ENCODE measurements around the gene FOXO3.

FOXO3 gene

DNA sequence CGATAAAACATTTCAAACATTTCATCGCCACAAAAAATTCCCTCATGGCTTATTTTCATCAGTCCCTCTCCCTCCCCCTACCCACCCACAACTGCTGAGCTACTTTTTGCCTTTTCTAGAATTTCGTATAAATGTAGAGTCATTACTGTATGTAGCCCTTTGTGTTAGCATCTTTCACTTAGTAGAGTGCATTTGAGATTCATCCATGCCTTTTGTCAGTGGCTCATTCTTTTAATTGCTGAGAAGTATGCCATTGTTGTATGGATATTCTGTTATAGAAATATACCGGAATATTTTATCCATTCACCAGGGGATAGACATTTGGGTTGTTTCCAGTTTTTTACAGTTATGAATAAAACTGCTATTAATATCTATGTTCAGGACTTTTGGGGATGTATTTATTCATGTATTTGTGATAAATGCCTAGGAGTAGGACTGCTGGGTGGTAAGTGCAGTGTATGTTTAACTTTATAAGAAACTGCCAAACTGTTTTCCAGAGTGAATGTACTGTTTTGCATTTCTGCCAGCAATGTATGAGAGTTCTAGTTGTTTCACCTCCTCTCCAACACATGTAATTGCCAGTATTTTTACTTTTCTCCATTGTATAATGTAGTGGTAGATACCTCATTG is 50.4 kb downstream of the FOXO3 start:
- TF ChIP-seq GATA3 (IDR thresholded peaks at IDR 0.05; ENCODE audit: low read depth, low read length) = no peak
- TF ChIP-seq GATA2 (IDR thresholded peaks at IDR 0.05; ENCODE audit: low read depth, low read length) = no peak

GRCh38 chr6:108612852-108613251 is 52.1 kb downstream of the FOXO3 start:
- TF ChIP-seq GATA2 (IDR thresholded peaks at IDR 0.05; ENCODE audit: low read depth, low read length) (no peak), GATA3 (IDR thresholded peaks at IDR 0.05; ENCODE audit: low read depth, low read length) (no peak)

DNA sequence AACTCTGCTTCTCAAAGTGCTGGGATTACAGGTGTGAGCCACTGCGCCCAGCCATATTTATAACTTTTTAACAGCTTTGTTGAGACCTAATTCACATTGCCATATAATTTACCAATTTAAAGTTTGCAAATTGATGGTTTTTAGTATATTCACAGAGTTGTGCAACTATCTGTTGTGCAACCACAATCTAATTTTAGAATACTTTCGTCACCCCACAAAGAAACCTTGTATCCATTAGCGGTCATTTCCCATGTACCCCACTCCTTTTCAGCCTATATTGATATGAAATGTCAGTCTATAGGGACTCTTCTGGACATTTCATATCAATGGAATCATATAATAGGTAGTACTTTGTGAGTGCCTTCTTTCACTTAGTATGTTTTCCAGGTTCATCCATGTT is 55.8 kb downstream of the FOXO3 start:
- no peak for TF ChIP-seq GATA2 (IDR thresholded peaks at IDR 0.05; ENCODE audit: low read depth, low read length)

GRCh38 chr6:108616973-108617372 is 56.3 kb downstream of the FOXO3 start:
- TF ChIP-seq GATA3 (IDR thresholded peaks at IDR 0.05; ENCODE audit: low read depth, low read length) (no peak), GATA2 (IDR thresholded peaks at IDR 0.05; ENCODE audit: low read depth, low read length) (no peak)

GRCh38 chr6:108618623-108619152 is 58.0 kb downstream of the FOXO3 start:
- TF ChIP-seq GATA2 (IDR thresholded peaks at IDR 0.05; ENCODE audit: low read depth, low read length) (no peak), GATA3 (IDR thresholded peaks at IDR 0.05; ENCODE audit: low read depth, low read length) (no peak)

DNA sequence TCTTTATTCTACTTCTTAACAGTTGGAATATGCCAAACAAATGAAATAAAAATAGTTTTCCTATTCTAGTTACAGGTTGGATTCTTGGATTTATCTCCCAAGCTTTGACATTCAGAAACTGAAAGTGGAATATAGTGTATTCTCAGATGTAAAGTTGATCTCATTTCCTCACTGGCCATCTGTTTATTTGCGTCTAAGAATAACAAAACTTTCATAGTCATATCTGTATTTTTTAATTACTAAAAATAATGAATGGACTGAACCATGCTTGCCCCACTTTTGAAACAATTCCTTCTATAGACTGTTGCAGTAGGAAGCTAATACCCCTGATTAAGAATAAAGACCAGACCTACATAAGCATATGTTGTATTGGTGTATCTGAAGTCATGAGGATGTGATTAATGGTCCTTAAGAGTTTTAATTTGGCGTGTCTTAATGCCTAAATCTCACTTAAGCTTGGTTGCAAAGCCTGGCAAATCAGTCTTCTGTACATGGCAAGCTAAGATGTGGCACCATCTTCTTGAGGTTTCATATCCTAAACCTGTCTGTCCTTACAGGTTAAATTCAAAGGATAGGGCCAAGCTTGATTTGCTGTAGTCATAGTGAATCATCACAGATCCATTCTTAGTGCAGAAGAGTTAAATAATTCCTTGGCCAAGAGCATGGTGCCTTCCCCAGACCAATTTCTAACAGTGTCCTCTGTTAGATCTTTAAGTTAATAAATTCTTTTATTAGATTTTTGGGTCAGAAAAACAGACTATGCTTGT is 58.9 kb downstream of the FOXO3 start:
- TF ChIP-seq GATA2 (IDR thresholded peaks at IDR 0.05; ENCODE audit: low read depth, low read length) = no peak
- TF ChIP-seq GATA3 (IDR thresholded peaks at IDR 0.05; ENCODE audit: low read depth, low read length) = no peak

- TF ChIP-seq GATA2 (IDR thresholded peaks at IDR 0.05; ENCODE audit: low read depth, low read length) (no peak), GATA3 (IDR thresholded peaks at IDR 0.05; ENCODE audit: low read depth, low read length) (no peak)
Measured at GRCh38 chr6:108621117-108621516, 60.4 kb downstream of the FOXO3 start.

DNA sequence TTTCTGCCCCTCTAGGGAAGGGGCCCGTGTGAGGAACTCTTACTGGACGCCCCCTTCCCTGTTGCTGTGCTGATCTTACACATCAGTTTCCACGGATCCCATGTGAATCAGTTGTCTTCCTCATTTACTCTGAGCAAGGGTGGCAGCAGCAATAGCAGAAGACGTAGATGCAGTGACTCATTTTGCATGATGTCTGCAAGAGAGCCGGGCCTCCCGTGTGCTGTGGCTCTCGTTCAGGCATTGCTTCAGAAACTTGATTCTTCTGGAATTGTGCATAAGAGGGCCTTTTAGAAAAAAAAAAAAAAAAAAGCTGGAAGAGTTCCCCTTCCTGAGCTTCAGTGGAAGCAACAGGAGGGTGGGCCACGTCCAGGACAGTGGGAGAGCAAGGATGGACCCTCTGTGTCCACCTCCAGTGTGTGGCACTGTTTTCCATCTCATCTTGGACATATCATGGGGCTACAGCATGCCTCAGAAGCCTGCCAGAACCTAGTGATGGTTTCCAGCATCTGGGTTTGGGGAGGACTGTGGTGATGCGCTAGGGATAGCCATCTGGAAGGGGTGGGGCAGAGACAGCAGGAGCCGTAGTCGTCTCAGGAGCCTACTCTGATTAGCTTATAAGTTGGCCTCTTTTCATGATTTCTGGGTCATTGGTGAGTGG is 62.1 kb downstream of the FOXO3 start:
- TF ChIP-seq GATA3 (IDR thresholded peaks at IDR 0.05; ENCODE audit: low read depth, low read length) (no peak), GATA2 (IDR thresholded peaks at IDR 0.05; ENCODE audit: low read depth, low read length) (no peak)

- TF ChIP-seq GATA2 (IDR thresholded peaks at IDR 0.05; ENCODE audit: low read depth, low read length) = no peak
- TF ChIP-seq GATA3 (IDR thresholded peaks at IDR 0.05; ENCODE audit: low read depth, low read length) = no peak
Measured at GRCh38 chr6:108623995-108624394, 63.3 kb downstream of the FOXO3 start.

- TF ChIP-seq GATA3 (IDR thresholded peaks at IDR 0.05; ENCODE audit: low read depth, low read length) (no peak), GATA2 (IDR thresholded peaks at IDR 0.05; ENCODE audit: low read depth, low read length) (no peak)
Measured at GRCh38 chr6:108625581-108625980, 64.9 kb downstream of the FOXO3 start.

DNA sequence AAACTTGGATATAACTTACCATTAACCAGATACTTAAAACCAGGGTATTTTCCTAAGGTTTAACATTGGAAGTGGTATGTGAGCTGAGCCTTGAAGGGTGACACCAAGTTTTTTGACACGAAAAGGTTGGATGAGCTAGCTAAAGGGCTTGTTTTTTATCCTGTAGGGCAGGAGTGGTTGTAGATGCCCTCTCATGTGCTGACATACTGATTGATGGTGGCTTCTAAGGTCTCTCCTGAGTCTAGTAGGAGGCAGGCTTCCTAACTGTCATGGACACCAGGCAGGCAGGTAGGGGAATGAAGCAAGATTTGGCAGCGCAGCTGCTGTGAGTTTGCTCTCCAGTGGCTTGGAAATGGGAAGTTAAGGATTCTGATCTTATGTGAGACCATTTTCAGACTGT is 66.1 kb downstream of the FOXO3 start:
- TF ChIP-seq GATA3 (IDR thresholded peaks at IDR 0.05; ENCODE audit: low read depth, low read length) (no peak), GATA2 (IDR thresholded peaks at IDR 0.05; ENCODE audit: low read depth, low read length) (no peak)

DNA sequence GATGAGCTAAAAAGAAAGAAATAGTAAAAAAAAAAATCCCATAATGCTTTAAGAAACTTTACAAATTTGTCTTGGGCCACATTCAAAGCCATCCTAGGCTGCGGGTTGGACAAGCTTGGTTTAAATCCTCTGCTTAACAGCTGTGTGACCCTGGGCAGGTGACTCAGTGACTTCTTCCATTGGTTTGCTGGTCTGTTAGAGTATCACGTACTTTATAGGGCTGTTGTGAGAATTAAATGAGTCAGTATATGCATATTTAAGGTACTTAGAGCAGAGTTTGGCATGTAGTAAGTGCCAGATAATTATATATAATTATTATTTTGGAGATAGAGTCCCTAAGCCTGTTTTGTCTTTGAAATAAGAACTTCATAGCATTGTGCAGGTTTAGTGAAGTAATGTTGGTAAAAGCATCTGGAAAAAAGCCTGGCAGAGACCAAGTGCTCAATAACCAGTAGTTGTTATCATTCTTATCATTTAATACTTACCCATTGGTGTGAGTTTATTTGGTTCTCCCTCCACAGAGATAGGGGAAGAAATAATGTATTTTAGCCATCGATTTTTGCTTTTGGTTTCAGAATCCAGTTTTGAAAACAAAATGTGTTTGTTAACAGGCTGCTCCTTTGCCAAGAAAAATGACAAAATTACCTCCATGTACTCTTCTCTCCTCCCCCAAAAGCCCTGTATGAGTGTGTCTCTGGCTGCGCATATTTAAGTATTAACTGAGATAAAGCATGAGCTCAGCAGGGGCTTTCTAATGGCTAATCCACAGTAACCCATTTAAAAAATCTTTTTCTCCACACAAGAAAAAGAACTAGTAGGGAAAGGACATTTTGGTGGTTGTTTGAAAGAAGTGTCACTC is 67.2 kb downstream of the FOXO3 start:
- no peak for TF ChIP-seq GATA2 (IDR thresholded peaks at IDR 0.05; ENCODE audit: low read depth, low read length)
- no peak for TF ChIP-seq GATA3 (IDR thresholded peaks at IDR 0.05; ENCODE audit: low read depth, low read length)

- TF ChIP-seq GATA2 (IDR thresholded peaks at IDR 0.05; ENCODE audit: low read depth, low read length) (no peak), GATA3 (IDR thresholded peaks at IDR 0.05; ENCODE audit: low read depth, low read length) (no peak)
Measured at GRCh38 chr6:108630050-108630714, 69.5 kb downstream of the FOXO3 start.

Data from SH-SY5Y (cell line).